ENCODE measurements around the gene SHISA9. TPM values are rescaled to one million over a fixed set of nuclear protein-coding genes. Genes with fewer than 3 reads are reported as not detected.

The SHISA9 gene
- polyA plus RNA-seq, 1 of the 3 experiments (the other 2 are of a cell fraction), result 0.02 TPM

DNA sequence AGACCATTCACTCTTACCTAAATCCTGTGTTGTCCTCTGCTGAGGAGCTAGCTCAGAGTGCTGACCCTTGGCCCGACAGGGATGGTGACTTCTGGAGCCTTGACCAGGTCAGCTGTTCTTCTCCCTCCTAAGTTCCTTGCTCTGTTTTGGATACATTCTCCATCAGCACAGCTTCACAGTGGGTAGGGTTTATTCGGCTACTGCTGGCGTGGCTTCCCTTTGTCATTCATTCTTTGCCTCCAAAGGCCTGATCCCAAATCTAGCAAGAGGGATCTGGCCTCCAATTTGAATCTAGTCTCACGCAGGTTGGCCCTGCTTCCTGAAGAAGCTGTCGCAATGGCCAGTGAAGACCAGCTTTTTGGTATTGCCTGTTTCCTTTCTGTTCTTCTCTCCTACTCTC lies 116.6 kb downstream of the SHISA9 start:
- no peak overlapping the region for H3K4me3 ChIP-seq (ENCODE audit: low read depth in 2 of 2, low read length in 1 of 2)
- no peaks in the 10 kb centered on the region for H3K36me3 ChIP-seq (replicated peaks in 1 of 2; ENCODE audit: control insufficient read depth in 1 of 2, insufficient read depth in 2 of 2, low read length in 1 of 2)
- DNase-seq, result no peak
- H3K9ac ChIP-seq, result no peak overlapping the region
- CTCF ChIA-PET, result no interaction called here
- no peaks in the 10 kb centered on the region; a peak in 1 of 4 replicates for H3K4me1 ChIP-seq (ENCODE audit: control insufficient read depth in 1 of 2, insufficient read depth in 2 of 2, low read depth in 1 of 2, low read length in 1 of 2)
- H3F3A ChIP-seq (replicated peaks; ENCODE audit: insufficient read depth), result no peaks in the 10 kb centered on the region
- 34% methylated on average over 5 of the region's 5 CpGs for WGBS (ENCODE audit: low lambda C conversion rate)
- no peak overlapping the region for H2AFZ ChIP-seq (ENCODE audit: low read depth)
- H3K27ac ChIP-seq (ENCODE audit: low read depth in 2 of 2, low read length in 1 of 2), result no peak overlapping the region
- TF ChIP-seq RXRA (IDR thresholded peaks at IDR 0.05; ENCODE audit: borderline replicate concordance, low read depth) (no peak), YY1 (IDR thresholded peaks at IDR 0.05; ENCODE audit: low read depth) (no peak), TCF12 (IDR thresholded peaks at IDR 0.05) (no peak), EZH2phosphoT487 (IDR thresholded peaks at IDR 0.05; ENCODE audit: borderline replicate concordance, low read depth) (no peak), CHD2 (IDR thresholded peaks at IDR 0.05; ENCODE audit: low read length, partially characterized antibody) (no peak), EP300 (IDR thresholded peaks at IDR 0.05; ENCODE audit: borderline replicate concordance in 1 of 2, low read depth in 1 of 2, low read length in 1 of 2) (no peak), SIN3A (IDR thresholded peaks at IDR 0.05; ENCODE audit: borderline replicate concordance, low read depth, low read length) (no peak), FOSL2 (IDR thresholded peaks at IDR 0.05; ENCODE audit: borderline replicate concordance, low read depth) (no peak), MEF2A (IDR thresholded peaks at IDR 0.05; ENCODE audit: borderline replicate concordance, low read depth) (no peak), MXI1 (IDR thresholded peaks at IDR 0.05; ENCODE audit: low read depth, low read length) (no peak)
- TF ChIP-seq, protein P1, sequence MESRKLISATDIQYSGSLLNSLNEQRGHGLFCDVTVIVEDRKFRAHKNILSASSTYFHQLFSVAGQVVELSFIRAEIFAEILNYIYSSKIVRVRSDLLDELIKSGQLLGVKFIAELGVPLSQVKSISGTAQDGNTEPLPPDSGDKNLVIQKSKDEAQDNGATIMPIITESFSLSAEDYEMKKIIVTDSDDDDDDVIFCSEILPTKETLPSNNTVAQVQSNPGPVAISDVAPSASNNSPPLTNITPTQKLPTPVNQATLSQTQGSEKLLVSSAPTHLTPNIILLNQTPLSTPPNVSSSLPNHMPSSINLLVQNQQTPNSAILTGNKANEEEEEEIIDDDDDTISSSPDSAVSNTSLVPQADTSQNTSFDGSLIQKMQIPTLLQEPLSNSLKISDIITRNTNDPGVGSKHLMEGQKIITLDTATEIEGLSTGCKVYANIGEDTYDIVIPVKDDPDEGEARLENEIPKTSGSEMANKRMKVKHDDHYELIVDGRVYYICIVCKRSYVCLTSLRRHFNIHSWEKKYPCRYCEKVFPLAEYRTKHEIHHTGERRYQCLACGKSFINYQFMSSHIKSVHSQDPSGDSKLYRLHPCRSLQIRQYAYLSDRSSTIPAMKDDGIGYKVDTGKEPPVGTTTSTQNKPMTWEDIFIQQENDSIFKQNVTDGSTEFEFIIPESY (IDR thresholded peaks at IDR 0.05; ENCODE audit: borderline replicate concordance, low read depth), result no peak
- TF ChIP-seq, protein P2, sequence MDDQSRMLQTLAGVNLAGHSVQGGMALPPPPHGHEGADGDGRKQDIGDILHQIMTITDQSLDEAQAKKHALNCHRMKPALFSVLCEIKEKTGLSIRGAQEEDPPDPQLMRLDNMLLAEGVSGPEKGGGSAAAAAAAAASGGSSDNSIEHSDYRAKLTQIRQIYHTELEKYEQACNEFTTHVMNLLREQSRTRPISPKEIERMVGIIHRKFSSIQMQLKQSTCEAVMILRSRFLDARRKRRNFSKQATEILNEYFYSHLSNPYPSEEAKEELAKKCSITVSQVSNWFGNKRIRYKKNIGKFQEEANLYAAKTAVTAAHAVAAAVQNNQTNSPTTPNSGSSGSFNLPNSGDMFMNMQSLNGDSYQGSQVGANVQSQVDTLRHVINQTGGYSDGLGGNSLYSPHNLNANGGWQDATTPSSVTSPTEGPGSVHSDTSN (IDR thresholded peaks at IDR 0.05), result no peak
- TF ChIP-seq, protein P3, sequence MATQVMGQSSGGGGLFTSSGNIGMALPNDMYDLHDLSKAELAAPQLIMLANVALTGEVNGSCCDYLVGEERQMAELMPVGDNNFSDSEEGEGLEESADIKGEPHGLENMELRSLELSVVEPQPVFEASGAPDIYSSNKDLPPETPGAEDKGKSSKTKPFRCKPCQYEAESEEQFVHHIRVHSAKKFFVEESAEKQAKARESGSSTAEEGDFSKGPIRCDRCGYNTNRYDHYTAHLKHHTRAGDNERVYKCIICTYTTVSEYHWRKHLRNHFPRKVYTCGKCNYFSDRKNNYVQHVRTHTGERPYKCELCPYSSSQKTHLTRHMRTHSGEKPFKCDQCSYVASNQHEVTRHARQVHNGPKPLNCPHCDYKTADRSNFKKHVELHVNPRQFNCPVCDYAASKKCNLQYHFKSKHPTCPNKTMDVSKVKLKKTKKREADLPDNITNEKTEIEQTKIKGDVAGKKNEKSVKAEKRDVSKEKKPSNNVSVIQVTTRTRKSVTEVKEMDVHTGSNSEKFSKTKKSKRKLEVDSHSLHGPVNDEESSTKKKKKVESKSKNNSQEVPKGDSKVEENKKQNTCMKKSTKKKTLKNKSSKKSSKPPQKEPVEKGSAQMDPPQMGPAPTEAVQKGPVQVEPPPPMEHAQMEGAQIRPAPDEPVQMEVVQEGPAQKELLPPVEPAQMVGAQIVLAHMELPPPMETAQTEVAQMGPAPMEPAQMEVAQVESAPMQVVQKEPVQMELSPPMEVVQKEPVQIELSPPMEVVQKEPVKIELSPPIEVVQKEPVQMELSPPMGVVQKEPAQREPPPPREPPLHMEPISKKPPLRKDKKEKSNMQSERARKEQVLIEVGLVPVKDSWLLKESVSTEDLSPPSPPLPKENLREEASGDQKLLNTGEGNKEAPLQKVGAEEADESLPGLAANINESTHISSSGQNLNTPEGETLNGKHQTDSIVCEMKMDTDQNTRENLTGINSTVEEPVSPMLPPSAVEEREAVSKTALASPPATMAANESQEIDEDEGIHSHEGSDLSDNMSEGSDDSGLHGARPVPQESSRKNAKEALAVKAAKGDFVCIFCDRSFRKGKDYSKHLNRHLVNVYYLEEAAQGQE (IDR thresholded peaks at IDR 0.05; ENCODE audit: low read depth, low read length), result no peak
- no peaks in the 10 kb centered on the region for H3K79me2 ChIP-seq (ENCODE audit: insufficient read depth)
- H3K27me3 ChIP-seq (ENCODE audit: insufficient read depth), result no peaks in the 10 kb centered on the region
- no peaks in the 10 kb centered on the region for H3K9me2 ChIP-seq
- H3K4me2 ChIP-seq, result no peak overlapping the region
- no peaks in the 10 kb centered on the region for H4K20me1 ChIP-seq (ENCODE audit: insufficient read depth)
- POLR2A ChIA-PET, result no interaction called here
- no peaks in the 10 kb centered on the region for H3K9me3 ChIP-seq

All from SK-N-SH (cell line).